Stimulated activated effector memory CD8-positive, alpha-beta T cell treated with anti-CD3 and anti-CD28 coated beads, Interleukin-12 subunit alpha, Interleukin-12 subunit beta, amount 100 ng/mL, for 72 hours (primary cell): Measurements from ENCODE around the gene DGLUCY.
A peak's percentile ranks its signal among the peaks of the same experiment; 100 is the strongest.
"Not testable (repeated sequence)": the region's sequence is repeated elsewhere in the genome, so short reads cannot be mapped to it uniquely, and the experiment has no call there.

Experiments
- ATAC-seq: fragments of 150-1000 bp; cut with Tn5 transposase; 2 replicates; pipeline ENCODE4 v1.10.0; 2021
- DNase-seq, 2 donors: peaks; one replicate each; pipeline ENCODE4 v3.0.0; 2021 to 2022; ENCODE audit warnings: low spot score in 2 of 2
- H3K27ac Mint-ChIP-seq: one replicate; pipeline ENCODE4 v1.8.0; 2022; ENCODE audit warnings: mild to moderate bottlenecking, mixed read lengths
- H3K36me3 Mint-ChIP-seq: one replicate; pipeline ENCODE4 v1.8.0; 2022; ENCODE audit warnings: mild to moderate bottlenecking, mixed read lengths
- H3K4me1 Mint-ChIP-seq: one replicate; pipeline ENCODE4 v1.8.0; 2022; ENCODE audit warnings: mixed read lengths
- H3K4me3 Mint-ChIP-seq: one replicate; pipeline ENCODE4 v1.8.0; 2022; ENCODE audit warnings: mild to moderate bottlenecking, mixed read lengths
- H3K9me3 Mint-ChIP-seq: one replicate; pipeline ENCODE4 v1.8.0; 2022; ENCODE audit warnings: mixed read lengths

The DGLUCY gene

GRCh38 chr14:91118511-91119068, 4.7 kb downstream of the DGLUCY start:
- ATAC-seq: no peak
- H3K4me3 Mint-ChIP-seq: peak overlapping the region; percentile 97
- no peak for DNase-seq
- peak overlapping the region; percentile 99 for H3K27ac Mint-ChIP-seq
- peaks cover 5% of the 10 kb centered on the region for H3K9me3 Mint-ChIP-seq
- peaks cover 48% of the 10 kb centered on the region for H3K36me3 Mint-ChIP-seq
- peaks cover 61% of the 10 kb centered on the region for H3K4me1 Mint-ChIP-seq

- Mint-ChIP-seq H3K27ac (peak overlapping the region; percentile 99), H3K9me3 (peaks cover 5% of the 10 kb centered on the region), H3K36me3 (peaks cover 54% of the 10 kb centered on the region)
Measured at GRCh38 chr14:91119556-91120311, 5.9 kb downstream of the DGLUCY start.

GRCh38 chr14:91123201-91123600, 9.3 kb downstream of the DGLUCY start:
- H3K4me3 Mint-ChIP-seq: no peak overlapping the region
- H3K27ac Mint-ChIP-seq: no peak overlapping the region
- peaks cover 53% of the 10 kb centered on the region for H3K36me3 Mint-ChIP-seq
- H3K9me3 Mint-ChIP-seq: peaks cover 5% of the 10 kb centered on the region
- no peak for ATAC-seq
- H3K4me1 Mint-ChIP-seq: peaks cover 42% of the 10 kb centered on the region
- DNase-seq: no peak

More at GRCh38 chr14:91119556-91120311, 5.9 kb downstream of the DGLUCY start:
- Mint-ChIP-seq H3K4me1 (peaks cover 58% of the 10 kb centered on the region), H3K4me3 (peak overlapping the region; percentile 36)
- no peak for DNase-seq
- ATAC-seq: no peak

- H3K4me3 Mint-ChIP-seq, H3K9me3 Mint-ChIP-seq, DNase-seq, ATAC-seq: not testable (repeated sequence)
- Mint-ChIP-seq H3K4me1 (peaks cover 46% of the 10 kb centered on the region), H3K27ac (peak overlapping the region; percentile 82), H3K36me3 (peaks cover 56% of the 10 kb centered on the region)
Measured at GRCh38 chr14:91124406-91125270, 10.8 kb downstream of the DGLUCY start.

GRCh38 chr14:91125271-91125660, 11.4 kb downstream of the DGLUCY start:
- Mint-ChIP-seq H3K36me3 (peaks cover 60% of the 10 kb centered on the region), H3K27ac (peak overlapping the region; percentile 82), H3K4me3 (no peak overlapping the region), H3K4me1 (peaks cover 39% of the 10 kb centered on the region), H3K9me3 (no peaks in the 10 kb centered on the region)
- DNase-seq (no peak), ATAC-seq (no peak)

GRCh38 chr14:91125801-91126200, 11.9 kb downstream of the DGLUCY start:
- H3K27ac Mint-ChIP-seq: peak overlapping the region; percentile 82
- H3K36me3 Mint-ChIP-seq: peaks cover 64% of the 10 kb centered on the region
- DNase-seq (no peak), ATAC-seq (no peak)
- H3K4me3 Mint-ChIP-seq: no peak overlapping the region
- peaks cover 35% of the 10 kb centered on the region for H3K4me1 Mint-ChIP-seq
- H3K9me3 Mint-ChIP-seq: no peaks in the 10 kb centered on the region

GRCh38 chr14:91126761-91127160, 12.9 kb downstream of the DGLUCY start:
- no peak for ATAC-seq
- peaks cover 69% of the 10 kb centered on the region for H3K36me3 Mint-ChIP-seq
- no peaks in the 10 kb centered on the region for H3K9me3 Mint-ChIP-seq
- H3K4me1 Mint-ChIP-seq: peaks cover 30% of the 10 kb centered on the region
- H3K4me3 Mint-ChIP-seq: no peak overlapping the region
- peak overlapping the region; percentile 85 for H3K27ac Mint-ChIP-seq
- no peak for DNase-seq

GRCh38 chr14:91127401-91127801, 13.5 kb downstream of the DGLUCY start:
- H3K36me3 Mint-ChIP-seq: peaks cover 71% of the 10 kb centered on the region
- no peak for ATAC-seq
- DNase-seq: no peak
- peak overlapping the region; percentile 85 for H3K27ac Mint-ChIP-seq
- no peak overlapping the region for H3K4me3 Mint-ChIP-seq
- no peaks in the 10 kb centered on the region for H3K9me3 Mint-ChIP-seq
- H3K4me1 Mint-ChIP-seq: peaks cover 30% of the 10 kb centered on the region

- Mint-ChIP-seq H3K27ac (peak overlapping the region; percentile 85), H3K4me3 (no peak overlapping the region), H3K4me1 (peaks cover 30% of the 10 kb centered on the region), H3K9me3 (no peaks in the 10 kb centered on the region), H3K36me3 (peaks cover 76% of the 10 kb centered on the region)
- DNase-seq: no peak
- ATAC-seq: no peak
Measured at GRCh38 chr14:91127924-91128323, 14.1 kb downstream of the DGLUCY start.

- peak overlapping the region; percentile 85 for H3K27ac Mint-ChIP-seq
- no peaks in the 10 kb centered on the region for H3K9me3 Mint-ChIP-seq
- peaks cover 32% of the 10 kb centered on the region for H3K4me1 Mint-ChIP-seq
- H3K36me3 Mint-ChIP-seq: peaks cover 84% of the 10 kb centered on the region
- no peak overlapping the region for H3K4me3 Mint-ChIP-seq
- no peak for ATAC-seq
- DNase-seq: no peak
Measured at GRCh38 chr14:91128699-91129098, 14.8 kb downstream of the DGLUCY start.

GRCh38 chr14:91129261-91129660, 15.4 kb downstream of the DGLUCY start:
- H3K27ac Mint-ChIP-seq: no peak overlapping the region
- H3K4me1 Mint-ChIP-seq: peaks cover 33% of the 10 kb centered on the region
- H3K36me3 Mint-ChIP-seq: peaks cover 84% of the 10 kb centered on the region
- no peak overlapping the region for H3K4me3 Mint-ChIP-seq
- H3K9me3 Mint-ChIP-seq: no peaks in the 10 kb centered on the region
- DNase-seq (no peak), ATAC-seq (no peak)

GRCh38 chr14:91135039-91135438, 21.2 kb downstream of the DGLUCY start:
- Mint-ChIP-seq H3K36me3 (peaks cover 67% of the 10 kb centered on the region), H3K4me1 (peaks cover 27% of the 10 kb centered on the region), H3K27ac (peak overlapping the region; percentile 67), H3K9me3 (no peaks in the 10 kb centered on the region), H3K4me3 (no peak overlapping the region)
- no peak for DNase-seq
- no peak for ATAC-seq

GRCh38 chr14:91138511-91139359, 24.9 kb downstream of the DGLUCY start:
- H3K9me3 Mint-ChIP-seq: no peaks in the 10 kb centered on the region
- H3K4me1 Mint-ChIP-seq: peaks cover 44% of the 10 kb centered on the region
- H3K36me3 Mint-ChIP-seq: peaks cover 56% of the 10 kb centered on the region
- peak; percentile 43 to 78 for DNase-seq
- ATAC-seq: peak; percentile 84
- peak overlapping the region; percentile 66 for H3K27ac Mint-ChIP-seq
- no peak overlapping the region for H3K4me3 Mint-ChIP-seq

- ATAC-seq (no peak), DNase-seq (no peak)
- Mint-ChIP-seq H3K4me1 (peaks cover 50% of the 10 kb centered on the region), H3K9me3 (no peaks in the 10 kb centered on the region), H3K36me3 (peaks cover 56% of the 10 kb centered on the region), H3K4me3 (no peak overlapping the region), H3K27ac (peak overlapping the region; percentile 66)
Measured at GRCh38 chr14:91139776-91140175, 25.9 kb downstream of the DGLUCY start.

GRCh38 chr14:91140672-91141071, 26.8 kb downstream of the DGLUCY start:
- Mint-ChIP-seq H3K27ac (peak overlapping the region; percentile 66), H3K36me3 (peaks cover 56% of the 10 kb centered on the region), H3K4me1 (peaks cover 59% of the 10 kb centered on the region), H3K4me3 (no peak overlapping the region), H3K9me3 (no peaks in the 10 kb centered on the region)
- ATAC-seq: no peak
- no peak for DNase-seq
